Liver (tissue), 3 donors: ENCODE data around the gene EXOC4.

Source experiments
- EGR1 ChIP-seq, 2 donors: IDR thresholded peaks; 2 replicates each; pipeline ENCODE4 v1.6.1; 2016 to 2018; ENCODE audit warnings: antibody characterized with exemption in 2 of 2, low read depth in 2 of 2
- NR2F2 ChIP-seq: IDR thresholded peaks from 2 replicates; pipeline ENCODE4 v1.6.1; 2016; ENCODE audit warnings: antibody characterized with exemption
- SP1 ChIP-seq: IDR thresholded peaks from 2 replicates; pipeline ENCODE4 v1.6.1; 2018; ENCODE audit warnings: antibody characterized with exemption, mild to moderate bottlenecking
- TAF1 ChIP-seq: conservative IDR thresholded peaks from 2 replicates; pipeline ENCODE4 v1.6.1; 2016; ENCODE audit warnings: antibody characterized with exemption, mild to moderate bottlenecking
- YY1 ChIP-seq: IDR thresholded peaks from 2 replicates; pipeline ENCODE4 v1.6.1; 2016; ENCODE audit warnings: antibody characterized with exemption, mild to moderate bottlenecking
- TF ChIP-seq, protein P1 (sequence below): fragments of 150-350 bp; IDR thresholded peaks from 2 replicates; pipeline ENCODE4 v1.5.1; 2017; ENCODE audit warnings: improper control_type of control experiment, low read depth, low read length; ENCODE audit not compliant: missing input control
- TF ChIP-seq, protein P2 (sequence below): IDR thresholded peaks from 2 replicates; pipeline ENCODE4 v1.6.1; 2016; ENCODE audit warnings: antibody characterized with exemption
- donor health status: healthy.
- donor health status: healthy.

DNA sequence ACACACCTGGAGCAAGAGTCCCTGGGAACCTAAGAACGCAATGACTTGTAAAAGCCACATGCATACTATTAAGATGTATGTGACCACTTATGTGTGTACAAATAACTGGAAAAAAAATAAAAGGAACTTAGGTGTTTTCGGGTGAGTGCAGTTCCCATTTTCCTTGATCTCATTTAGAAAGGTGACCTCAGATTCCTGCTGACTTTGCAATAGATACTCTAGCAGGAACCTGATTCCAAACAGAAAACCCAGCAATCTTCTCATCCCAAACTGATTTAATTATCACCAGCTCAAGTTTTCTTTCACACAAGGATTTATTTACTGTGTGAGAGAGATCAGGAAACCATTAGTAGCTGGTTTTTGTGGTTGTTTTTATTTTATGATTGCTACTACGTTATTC, 817.8 kb downstream of the EXOC4 start:
- TF ChIP-seq, protein P1, sequence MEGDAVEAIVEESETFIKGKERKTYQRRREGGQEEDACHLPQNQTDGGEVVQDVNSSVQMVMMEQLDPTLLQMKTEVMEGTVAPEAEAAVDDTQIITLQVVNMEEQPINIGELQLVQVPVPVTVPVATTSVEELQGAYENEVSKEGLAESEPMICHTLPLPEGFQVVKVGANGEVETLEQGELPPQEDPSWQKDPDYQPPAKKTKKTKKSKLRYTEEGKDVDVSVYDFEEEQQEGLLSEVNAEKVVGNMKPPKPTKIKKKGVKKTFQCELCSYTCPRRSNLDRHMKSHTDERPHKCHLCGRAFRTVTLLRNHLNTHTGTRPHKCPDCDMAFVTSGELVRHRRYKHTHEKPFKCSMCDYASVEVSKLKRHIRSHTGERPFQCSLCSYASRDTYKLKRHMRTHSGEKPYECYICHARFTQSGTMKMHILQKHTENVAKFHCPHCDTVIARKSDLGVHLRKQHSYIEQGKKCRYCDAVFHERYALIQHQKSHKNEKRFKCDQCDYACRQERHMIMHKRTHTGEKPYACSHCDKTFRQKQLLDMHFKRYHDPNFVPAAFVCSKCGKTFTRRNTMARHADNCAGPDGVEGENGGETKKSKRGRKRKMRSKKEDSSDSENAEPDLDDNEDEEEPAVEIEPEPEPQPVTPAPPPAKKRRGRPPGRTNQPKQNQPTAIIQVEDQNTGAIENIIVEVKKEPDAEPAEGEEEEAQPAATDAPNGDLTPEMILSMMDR, result no peak
- TF ChIP-seq, protein P2, sequence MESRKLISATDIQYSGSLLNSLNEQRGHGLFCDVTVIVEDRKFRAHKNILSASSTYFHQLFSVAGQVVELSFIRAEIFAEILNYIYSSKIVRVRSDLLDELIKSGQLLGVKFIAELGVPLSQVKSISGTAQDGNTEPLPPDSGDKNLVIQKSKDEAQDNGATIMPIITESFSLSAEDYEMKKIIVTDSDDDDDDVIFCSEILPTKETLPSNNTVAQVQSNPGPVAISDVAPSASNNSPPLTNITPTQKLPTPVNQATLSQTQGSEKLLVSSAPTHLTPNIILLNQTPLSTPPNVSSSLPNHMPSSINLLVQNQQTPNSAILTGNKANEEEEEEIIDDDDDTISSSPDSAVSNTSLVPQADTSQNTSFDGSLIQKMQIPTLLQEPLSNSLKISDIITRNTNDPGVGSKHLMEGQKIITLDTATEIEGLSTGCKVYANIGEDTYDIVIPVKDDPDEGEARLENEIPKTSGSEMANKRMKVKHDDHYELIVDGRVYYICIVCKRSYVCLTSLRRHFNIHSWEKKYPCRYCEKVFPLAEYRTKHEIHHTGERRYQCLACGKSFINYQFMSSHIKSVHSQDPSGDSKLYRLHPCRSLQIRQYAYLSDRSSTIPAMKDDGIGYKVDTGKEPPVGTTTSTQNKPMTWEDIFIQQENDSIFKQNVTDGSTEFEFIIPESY, result no peak
- TF ChIP-seq SP1, result no peak
- no peak for TF ChIP-seq EGR1 (IDR thresholded peaks at IDR 0.05; ENCODE audit: low read depth in 2 of 2)
- TF ChIP-seq NR2F2, result no peak
- no peak for TF ChIP-seq YY1
- no peak for TF ChIP-seq TAF1
